ENCODE data around the gene TASP1. TPM values are rescaled to one million over a fixed set of nuclear protein-coding genes. Genes with fewer than 3 reads are reported as not detected.

TASP1 gene
- total and polyA plus RNA-seq, 2 experiments from 2014 or later: 7.6 to 8.4 TPM

GRCh38 chr20:13545790-13546189, 92.9 kb downstream of the TASP1 start:
- H3F3A ChIP-seq (ENCODE audit: insufficient read depth): no peaks in the 10 kb centered on the region
- no peaks in the 10 kb centered on the region for H4K20me1 ChIP-seq (ENCODE audit: insufficient read depth)
- H3K36me3 ChIP-seq (ENCODE audit: low read depth): no peaks in the 10 kb centered on the region
- peak; percentile 26 for DNase-seq
- TF ChIP-seq EZH2 (IDR thresholded peaks at IDR 0.05; ENCODE audit: insufficient read depth, poor library complexity, severe bottlenecking): no peak
- no peak for TF ChIP-seq EZH2phosphoT487 (IDR thresholded peaks at IDR 0.05; ENCODE audit: insufficient read depth, low read depth)
- no peak overlapping the region for H2AFZ ChIP-seq
- H3K9ac ChIP-seq: no peak overlapping the region
- H3K9me3 ChIP-seq (ENCODE audit: low read depth): no peaks in the 10 kb centered on the region
- WGBS, 2 experiments (ENCODE audit: low coverage in 1 of 2, low lambda C conversion rate in 2 of 2, missing lambda C conversion rate in 2 of 2): 52 to 55% methylated on average over 2 of the region's 2 CpGs
- H3K4me3 ChIP-seq: no peak overlapping the region
- H3K27ac ChIP-seq: no peak overlapping the region
- H3K27me3 ChIP-seq (replicated peaks; ENCODE audit: insufficient read depth): no peaks in the 10 kb centered on the region
- in situ Hi-C loops (cut with MboI): loop anchor here (10.0 kb wide), 1 partner anchor 91 kb away; no protein-coding TSS in a partner anchor
- H3K9me2 ChIP-seq (ENCODE audit: insufficient read depth): no peaks in the 10 kb centered on the region
- H3K4me1 ChIP-seq (ENCODE audit: insufficient read depth): peaks cover 14% of the 10 kb centered on the region; the same call in 1 of the 2 replicates
- H3K4me2 ChIP-seq (ENCODE audit: unreplicated experiment): no peak overlapping the region
- H3K79me2 ChIP-seq (ENCODE audit: insufficient read depth): no peaks in the 10 kb centered on the region

GRCh38 chr20:13543783-13544182, 94.9 kb downstream of the TASP1 start:
- in situ Hi-C loops (cut with MboI): loop anchor here (10.0 kb wide), 1 partner anchor 89 kb away; no protein-coding TSS in a partner anchor
- WGBS, 2 experiments (ENCODE audit: low coverage in 1 of 2, low lambda C conversion rate in 2 of 2, missing lambda C conversion rate in 2 of 2): 65 to 76% methylated on average over 4 of the region's 4 CpGs
- no peak overlapping the region for H3K4me2 ChIP-seq (ENCODE audit: unreplicated experiment)

GRCh38 chr20:13535627-13536026, 103.1 kb downstream of the TASP1 start:
- no peak overlapping the region for H3K9ac ChIP-seq
- H3K4me1 ChIP-seq (ENCODE audit: insufficient read depth): no peaks in the 10 kb centered on the region
- no peaks in the 10 kb centered on the region for H3K27me3 ChIP-seq (replicated peaks; ENCODE audit: insufficient read depth)
- no peaks in the 10 kb centered on the region for H3K36me3 ChIP-seq (ENCODE audit: low read depth)
- H3F3A ChIP-seq (ENCODE audit: insufficient read depth): no peaks in the 10 kb centered on the region
- no peak for TF ChIP-seq EZH2 (IDR thresholded peaks at IDR 0.05; ENCODE audit: insufficient read depth, poor library complexity, severe bottlenecking)
- no peak for TF ChIP-seq EZH2phosphoT487 (IDR thresholded peaks at IDR 0.05; ENCODE audit: insufficient read depth, low read depth)
- no peak overlapping the region for H3K27ac ChIP-seq
- H3K4me2 ChIP-seq (ENCODE audit: unreplicated experiment): no peak overlapping the region
- WGBS, 2 experiments (ENCODE audit: low coverage in 1 of 2, low lambda C conversion rate in 2 of 2, missing lambda C conversion rate in 2 of 2): 97 to 98% methylated on average over 4 of the region's 4 CpGs
- no peaks in the 10 kb centered on the region for H3K9me2 ChIP-seq (ENCODE audit: insufficient read depth)
- H3K9me3 ChIP-seq (ENCODE audit: low read depth): no peaks in the 10 kb centered on the region
- in situ Hi-C loops (cut with MboI): no loop called here
- H3K79me2 ChIP-seq (ENCODE audit: insufficient read depth): no peaks in the 10 kb centered on the region
- no peak for DNase-seq
- no peaks in the 10 kb centered on the region for H4K20me1 ChIP-seq (ENCODE audit: insufficient read depth)
- no peak overlapping the region for H3K4me3 ChIP-seq
- H2AFZ ChIP-seq: no peak overlapping the region

More at GRCh38 chr20:13543783-13544182, 94.9 kb downstream of the TASP1 start:
- Histone ChIP-seq H3F3A (ENCODE audit: insufficient read depth) (no peaks in the 10 kb centered on the region), H3K36me3 (ENCODE audit: low read depth) (no peaks in the 10 kb centered on the region), H3K79me2 (ENCODE audit: insufficient read depth) (no peaks in the 10 kb centered on the region), H4K20me1 (ENCODE audit: insufficient read depth) (no peaks in the 10 kb centered on the region), H3K4me3 (no peak overlapping the region), H2AFZ (no peak overlapping the region), H3K27me3 (replicated peaks; ENCODE audit: insufficient read depth) (no peaks in the 10 kb centered on the region), H3K9me3 (ENCODE audit: low read depth) (no peaks in the 10 kb centered on the region), H3K4me1 (ENCODE audit: insufficient read depth) (peaks cover 14% of the 10 kb centered on the region; the same call in 1 of the 2 replicates), H3K9ac (no peak overlapping the region), H3K27ac (no peak overlapping the region), H3K9me2 (ENCODE audit: insufficient read depth) (no peaks in the 10 kb centered on the region)
- TF ChIP-seq EZH2phosphoT487 (IDR thresholded peaks at IDR 0.05; ENCODE audit: insufficient read depth, low read depth) (no peak), EZH2 (IDR thresholded peaks at IDR 0.05; ENCODE audit: insufficient read depth, poor library complexity, severe bottlenecking) (no peak)
- no peak for DNase-seq

GRCh38 chr20:13533946-13534345, 104.8 kb downstream of the TASP1 start:
- Histone ChIP-seq H3F3A (ENCODE audit: insufficient read depth) (no peaks in the 10 kb centered on the region), H3K4me2 (ENCODE audit: unreplicated experiment) (no peak overlapping the region), H2AFZ (no peak overlapping the region), H3K4me3 (no peak overlapping the region), H3K27ac (no peak overlapping the region), H3K9me2 (ENCODE audit: insufficient read depth) (no peaks in the 10 kb centered on the region), H3K4me1 (ENCODE audit: insufficient read depth) (no peaks in the 10 kb centered on the region), H3K9me3 (ENCODE audit: low read depth) (no peaks in the 10 kb centered on the region), H4K20me1 (ENCODE audit: insufficient read depth) (no peaks in the 10 kb centered on the region), H3K36me3 (ENCODE audit: low read depth) (no peaks in the 10 kb centered on the region), H3K79me2 (ENCODE audit: insufficient read depth) (no peaks in the 10 kb centered on the region), H3K27me3 (replicated peaks; ENCODE audit: insufficient read depth) (no peaks in the 10 kb centered on the region), H3K9ac (no peak overlapping the region)
- TF ChIP-seq EZH2 (IDR thresholded peaks at IDR 0.05; ENCODE audit: insufficient read depth, poor library complexity, severe bottlenecking) (no peak), EZH2phosphoT487 (IDR thresholded peaks at IDR 0.05; ENCODE audit: insufficient read depth, low read depth) (no peak)
- 88 to 89% methylated on average over 5 of the region's 5 CpGs for WGBS, 2 experiments (ENCODE audit: low coverage in 1 of 2, low lambda C conversion rate in 2 of 2, missing lambda C conversion rate in 2 of 2)
- no peak for DNase-seq
- in situ Hi-C loops (cut with MboI): no loop called here

- Histone ChIP-seq H3F3A (ENCODE audit: insufficient read depth) (peaks cover 19% of the 10 kb centered on the region), H3K36me3 (ENCODE audit: low read depth) (no peaks in the 10 kb centered on the region), H2AFZ (no peak overlapping the region), H3K4me3 (no peak overlapping the region), H3K4me1 (ENCODE audit: insufficient read depth) (peaks cover 17% of the 10 kb centered on the region), H4K20me1 (ENCODE audit: insufficient read depth) (no peaks in the 10 kb centered on the region), H3K4me2 (ENCODE audit: unreplicated experiment) (no peak overlapping the region), H3K27me3 (replicated peaks; ENCODE audit: insufficient read depth) (no peaks in the 10 kb centered on the region), H3K79me2 (ENCODE audit: insufficient read depth) (no peaks in the 10 kb centered on the region), H3K27ac (no peak overlapping the region), H3K9ac (no peak overlapping the region), H3K9me3 (ENCODE audit: low read depth) (no peaks in the 10 kb centered on the region), H3K9me2 (ENCODE audit: insufficient read depth) (no peaks in the 10 kb centered on the region)
- 93 to 96% methylated on average over 3 of the region's 3 CpGs for WGBS, 2 experiments (ENCODE audit: low coverage in 1 of 2, low lambda C conversion rate in 2 of 2, missing lambda C conversion rate in 2 of 2)
- DNase-seq: no peak
- TF ChIP-seq EZH2 (IDR thresholded peaks at IDR 0.05; ENCODE audit: insufficient read depth, poor library complexity, severe bottlenecking) (no peak), EZH2phosphoT487 (IDR thresholded peaks at IDR 0.05; ENCODE audit: insufficient read depth, low read depth) (no peak)
- in situ Hi-C loops (cut with MboI): no loop called here
Measured at GRCh38 chr20:13530146-13530545, 108.6 kb downstream of the TASP1 start.
